Skin of body (tissue), 2 donors: Measurements from ENCODE around the gene HEXIM2. TPM values are rescaled to one million over a fixed set of nuclear protein-coding genes. Genes with fewer than 3 reads are reported as not detected.
A peak's percentile ranks its signal among the peaks of the same experiment; 100 is the strongest.
"Not testable (repeated sequence)": the region's sequence is repeated elsewhere in the genome, so short reads cannot be mapped to it uniquely, and the experiment has no call there.

Experiments used
- DNase-seq: peaks from one replicate; lab custom pipeline; 2025; lab: John Stamatoyannopoulos, UW
- total RNA-seq: library from RNA; depleted of rRNA; stranded (reverse); fragments of >200 nt; gene quantifications from one replicate; pipeline ENCODE4 v1.2.3, GENCODE V29; 2014

Gene HEXIM2
- 3.3 TPM for total RNA-seq

DNA sequence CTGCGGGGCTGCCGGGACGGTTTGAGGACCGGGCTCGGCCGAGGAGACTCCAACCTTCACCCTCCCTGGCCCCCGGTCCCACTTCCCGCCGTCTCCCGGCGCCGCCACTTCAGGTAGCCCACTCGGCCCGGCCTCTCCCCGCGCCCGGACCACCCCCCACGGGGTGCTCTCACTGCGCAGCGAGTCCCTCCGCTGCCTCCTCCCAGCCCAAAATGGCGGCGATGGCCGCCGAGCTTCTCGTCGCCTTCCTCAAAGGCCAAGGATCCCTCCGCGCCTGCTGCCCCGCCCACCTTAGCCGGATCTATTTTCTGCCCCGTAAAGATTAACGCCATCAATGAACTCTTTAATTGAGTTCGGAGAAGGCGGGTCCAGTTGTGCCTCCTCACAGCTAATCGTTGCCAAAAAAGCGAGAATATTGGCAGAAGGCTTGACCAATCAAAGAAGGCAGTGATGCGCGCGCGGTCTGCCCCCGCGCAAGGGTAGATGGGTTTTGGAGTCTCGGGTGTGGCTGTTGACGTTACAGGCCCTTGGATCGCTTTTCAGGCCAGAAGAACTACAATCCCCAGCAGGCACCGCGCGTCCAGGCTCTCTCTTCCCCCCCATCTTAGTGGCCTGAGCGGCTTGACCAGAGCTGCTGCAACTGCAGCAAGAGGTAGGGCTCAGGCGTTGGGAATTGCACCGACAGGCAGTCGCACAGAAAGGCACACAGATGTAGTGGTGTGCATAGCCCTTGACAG lies at the start of gene HEXIM2:
HEXIM2 (plus strand) TSS at position 588 of the 737 bp plus-strand sequence. CDS start 919 bp downstream, outside the sequence.
- peak; percentile 100 for DNase-seq

GRCh38 chr17:45112559-45113423 lies 48.9 kb upstream of the HEXIM2 start:
- DNase-seq = no peak

DNA sequence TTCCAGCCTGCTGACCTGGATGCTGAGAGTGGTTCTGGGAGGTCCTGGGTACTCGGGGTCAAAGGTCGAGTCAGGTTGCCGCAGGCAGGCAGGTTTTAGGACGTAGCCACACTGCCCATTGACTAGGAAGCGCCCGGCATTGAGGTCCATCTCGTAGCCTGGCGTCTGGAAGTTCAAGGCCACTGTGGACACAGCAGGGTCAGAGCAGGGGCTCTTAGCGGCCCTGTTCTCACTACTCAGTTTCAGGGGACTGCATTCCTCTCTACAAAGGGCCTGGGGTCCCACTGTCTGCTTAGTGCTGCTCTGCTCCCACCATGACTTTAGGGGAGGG lies 48.3 kb upstream of the HEXIM2 start:
- no peak for DNase-seq

DNA sequence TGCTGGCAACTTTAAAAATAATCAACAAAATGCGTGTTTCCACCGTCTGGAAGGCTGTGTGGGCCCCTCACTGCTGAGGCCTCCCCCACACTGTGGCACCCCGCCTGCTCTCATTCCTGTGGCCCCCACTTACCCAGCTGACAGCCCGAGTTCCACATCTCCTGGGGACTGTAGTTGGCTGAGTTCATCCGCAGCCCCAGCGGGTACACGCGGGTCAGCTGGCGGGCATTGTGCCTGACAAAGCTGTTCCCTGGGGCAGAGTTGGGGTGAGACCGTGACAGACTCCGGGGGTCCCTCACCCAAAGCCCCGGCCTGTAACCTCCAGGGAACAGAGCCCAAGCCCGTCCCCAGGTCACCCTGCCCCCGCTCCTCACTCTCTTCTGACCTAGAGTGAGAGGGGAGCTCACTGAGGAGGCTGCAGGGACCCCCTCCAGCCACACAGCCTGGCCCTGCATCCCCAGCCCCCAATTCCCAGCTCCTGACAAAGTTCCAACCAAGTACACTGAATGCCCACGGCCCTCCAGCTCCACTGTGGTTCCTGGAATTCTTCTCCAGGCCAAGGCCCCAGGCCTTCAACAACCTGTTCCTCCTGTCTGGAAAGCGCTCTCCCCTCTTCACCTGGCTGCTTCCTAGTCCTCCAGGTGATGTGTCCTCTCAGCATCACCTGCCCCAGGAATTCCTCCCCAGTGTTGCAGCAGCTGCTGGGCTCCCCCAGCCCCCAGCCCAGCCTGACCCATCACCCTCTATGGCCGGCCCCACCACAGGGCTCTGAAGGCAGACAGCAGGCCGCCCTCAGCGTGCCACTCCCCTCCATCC lies 47.4 kb upstream of the HEXIM2 start:
- DNase-seq = no peak

DNA sequence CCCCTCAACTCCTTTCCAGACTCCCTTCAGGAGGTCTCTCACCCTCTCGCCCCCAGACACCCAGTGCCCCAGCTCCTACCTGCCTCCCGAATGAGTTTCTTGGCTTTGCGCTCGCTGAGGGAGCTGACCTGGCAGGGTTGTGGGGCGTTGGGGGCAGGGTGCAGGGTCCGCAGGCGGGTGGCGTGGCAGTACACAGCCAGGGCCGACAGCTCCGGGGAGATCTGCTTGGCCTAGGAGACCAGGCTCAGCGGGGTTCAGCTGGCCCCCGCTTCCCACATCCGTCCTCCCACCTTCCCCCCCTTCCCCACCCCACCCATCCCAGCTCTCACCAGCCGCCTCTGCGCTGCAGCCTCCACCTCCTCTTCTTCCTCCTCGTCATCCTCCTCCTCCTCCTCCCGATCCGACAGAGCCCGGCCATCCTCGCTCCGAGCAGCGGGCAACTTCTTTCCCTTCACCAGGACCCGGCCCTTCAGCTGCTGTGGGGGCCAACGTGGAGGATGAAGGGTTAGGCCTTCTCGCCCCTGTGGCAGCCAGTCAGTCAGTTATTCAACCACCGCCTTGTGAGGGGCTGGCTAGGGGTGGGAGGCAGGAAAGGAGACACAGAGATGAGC lies 46.6 kb upstream of the HEXIM2 start:
- DNase-seq = no peak

GRCh38 chr17:45115871-45116270 lies 45.8 kb upstream of the HEXIM2 start:
- DNase-seq = no peak

DNA sequence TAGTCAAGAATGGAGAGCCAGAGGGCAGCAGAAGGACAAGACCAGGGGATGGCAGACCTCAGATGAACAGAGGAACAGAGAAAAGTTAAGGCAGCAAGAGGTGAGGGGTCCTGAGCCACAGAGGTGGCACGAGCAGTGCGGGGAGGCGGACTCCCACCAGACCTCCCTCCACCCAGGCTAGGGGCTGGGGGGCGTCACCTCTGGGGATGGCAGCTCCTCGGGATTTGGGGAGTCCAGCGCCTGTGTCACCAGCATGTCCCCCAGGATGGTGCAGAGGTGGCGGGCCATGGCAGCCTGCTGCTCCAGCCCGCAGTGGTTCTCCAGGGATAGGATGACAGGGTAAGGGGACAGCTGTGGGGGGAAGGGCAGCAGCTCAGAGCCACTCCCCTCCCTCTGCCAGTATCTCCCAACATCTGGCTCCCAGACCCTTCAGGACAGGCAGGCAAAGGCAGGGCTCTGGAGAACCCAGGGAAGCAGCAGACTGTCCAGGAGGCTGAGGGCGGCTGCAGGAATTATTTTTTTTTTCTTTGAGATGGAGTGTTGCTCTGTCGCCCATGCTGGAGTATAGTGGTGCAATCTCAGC lies 45.1 kb upstream of the HEXIM2 start:
- DNase-seq = peak; percentile 10

DNA sequence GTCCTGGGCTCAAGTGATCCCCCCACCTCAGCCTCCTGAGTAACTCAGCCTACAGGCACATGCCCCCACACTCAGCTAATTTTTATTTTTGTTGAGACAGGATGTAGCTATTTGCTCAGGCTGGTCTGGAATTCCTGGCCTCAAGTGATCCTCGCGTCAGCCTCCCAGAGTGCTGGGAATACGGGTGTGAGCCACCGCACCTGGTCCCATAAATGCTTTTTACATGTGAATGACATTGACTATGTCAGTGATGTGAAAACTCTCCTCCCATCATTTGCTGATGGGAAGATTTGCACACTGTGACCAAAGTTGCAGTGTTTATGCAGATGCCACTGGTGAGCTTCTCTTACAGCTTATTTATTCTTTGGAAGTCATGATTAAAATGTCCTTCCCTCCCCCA lies 44.3 kb upstream of the HEXIM2 start:
- DNase-seq = no peak

GRCh38 chr17:45117848-45118646 lies 43.6 kb upstream of the HEXIM2 start:
- no peak for DNase-seq

- DNase-seq = no peak
These were observed 43.0 kb upstream of the HEXIM2 start for GRCh38 chr17:45118691-45119090.

- DNase-seq = no peak
These were observed 41.7 kb upstream of the HEXIM2 start for GRCh38 chr17:45119964-45120363.

DNA sequence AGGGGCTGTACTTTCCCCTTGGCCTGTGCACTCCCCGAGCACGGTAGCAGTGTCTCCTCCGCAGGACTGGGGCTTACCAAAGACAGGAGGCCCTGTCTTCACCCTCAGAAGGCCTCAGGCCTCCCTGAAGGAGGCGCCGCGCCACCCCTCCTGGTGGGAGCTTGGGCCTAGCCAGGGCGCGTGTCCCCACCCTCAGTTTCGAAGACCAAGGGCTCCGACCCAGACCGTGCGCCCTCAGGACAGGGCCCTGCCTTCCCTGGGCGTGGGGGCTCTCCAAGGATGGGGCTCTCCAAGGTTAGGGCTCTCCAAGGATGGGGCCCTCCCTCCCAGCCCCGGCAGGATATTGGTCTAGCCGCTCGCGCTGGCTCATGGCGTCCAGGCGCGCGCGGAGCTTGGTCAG lies 41.1 kb upstream of the HEXIM2 start:
- DNase-seq = no peak

GRCh38 chr17:45121055-45121454 lies 40.6 kb upstream of the HEXIM2 start:
- DNase-seq = no peak

DNA sequence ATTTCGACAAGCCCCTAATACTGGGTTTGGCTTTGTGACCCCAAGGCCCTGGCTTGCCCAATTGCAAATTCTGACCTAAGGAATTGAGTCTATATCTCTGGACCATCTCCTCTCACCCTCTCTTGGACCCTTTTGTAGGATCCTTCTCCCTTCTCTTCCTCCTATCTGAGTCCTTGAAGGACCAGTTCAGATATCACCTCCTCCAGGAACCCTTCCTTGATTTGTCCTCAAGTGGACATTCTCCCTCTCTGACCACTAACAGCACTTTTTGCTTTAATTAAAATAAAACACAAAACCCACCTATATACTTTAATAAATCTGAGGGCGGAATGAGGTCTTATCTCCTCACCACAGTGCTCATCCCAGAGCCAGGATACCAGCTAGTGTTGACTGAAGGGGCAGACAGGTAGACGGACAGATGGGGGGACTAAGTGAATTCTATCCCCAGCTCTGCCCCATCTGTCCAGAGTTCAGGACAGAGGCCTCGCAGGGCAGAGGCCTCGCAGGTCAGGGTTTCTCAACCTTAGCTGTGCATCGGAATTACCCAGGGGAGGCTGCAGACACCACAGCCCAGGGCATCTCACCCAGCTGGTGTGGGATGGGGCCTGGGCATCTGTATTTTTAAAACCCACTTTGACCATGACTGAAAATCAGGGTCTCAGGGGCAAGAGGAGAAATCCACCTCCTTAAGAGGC lies 38.5 kb upstream of the HEXIM2 start:
- no peak for DNase-seq

DNA sequence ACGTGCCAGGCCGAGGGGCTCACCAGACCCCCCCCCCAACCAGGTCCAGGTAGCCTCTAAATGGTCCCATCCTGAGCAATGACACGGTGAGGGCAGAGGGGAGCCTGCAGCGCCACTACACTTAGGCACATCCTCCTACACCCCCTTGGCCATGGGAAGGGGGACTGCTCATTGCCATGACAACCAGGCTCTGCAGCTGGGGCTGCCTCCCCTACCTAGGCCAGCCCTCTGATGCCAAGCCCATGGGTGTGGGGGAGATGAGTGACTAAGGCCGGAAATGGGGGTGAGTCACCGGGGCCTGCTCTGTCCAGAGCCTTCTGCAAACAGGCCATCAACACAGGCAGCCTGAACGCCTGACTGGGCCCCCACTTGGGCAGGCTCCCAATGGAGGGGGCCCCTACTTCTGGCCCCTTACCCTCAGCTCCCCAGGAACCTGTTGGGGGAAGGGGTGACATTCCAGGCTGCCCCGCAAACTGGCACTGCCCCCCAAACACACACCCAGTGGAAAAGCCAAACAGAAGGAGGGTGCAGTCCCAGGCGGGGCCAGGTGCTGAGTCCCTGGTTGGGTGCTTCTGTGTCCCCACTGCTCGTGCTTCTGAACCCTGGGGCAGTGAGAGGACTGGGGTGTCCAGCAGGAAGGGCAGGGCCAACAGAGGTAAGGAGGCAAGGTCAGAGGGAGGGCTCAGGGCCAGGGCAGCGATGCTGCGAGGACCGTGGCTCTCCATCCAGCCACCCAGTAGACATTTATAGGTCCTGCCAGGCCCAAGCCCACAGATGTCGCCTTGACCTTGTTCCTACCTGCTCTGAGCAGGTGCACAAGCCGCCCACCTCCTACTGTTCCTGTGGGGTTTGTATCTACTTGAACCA lies 37.5 kb upstream of the HEXIM2 start:
- no peak for DNase-seq

- DNase-seq = not testable (repeated sequence)
These were observed 36.9 kb upstream of the HEXIM2 start for GRCh38 chr17:45124797-45125122.

GRCh38 chr17:45125509-45125908 lies 36.2 kb upstream of the HEXIM2 start:
- DNase-seq = no peak

- no peak for DNase-seq
These were observed 34.5 kb upstream of the HEXIM2 start for GRCh38 chr17:45127207-45127547.
